NCI-H345 (cell line): ENCODE measurements around the gene CDKN1C.

Source experiments
- DNase-seq: peaks from one replicate; lab custom pipeline; 2025; lab: John Stamatoyannopoulos, UW

The CDKN1C gene

GRCh38 chr11:2870460-2870859, 15.1 kb downstream of the CDKN1C start:
- no peak for DNase-seq

- no peak for DNase-seq
These were observed 15.8 kb downstream of the CDKN1C start for GRCh38 chr11:2869561-2870427.

GRCh38 chr11:2869134-2869526, 16.4 kb downstream of the CDKN1C start:
- DNase-seq = no peak

- no peak for DNase-seq
These were observed 17.0 kb downstream of the CDKN1C start for GRCh38 chr11:2868506-2869133.

GRCh38 chr11:2867722-2868505, 17.7 kb downstream of the CDKN1C start:
- DNase-seq = no peak

GRCh38 chr11:2867142-2867541, 18.4 kb downstream of the CDKN1C start:
- DNase-seq = no peak

GRCh38 chr11:2865922-2866577, 19.5 kb downstream of the CDKN1C start:
- DNase-seq = no peak

- no peak for DNase-seq
These were observed 20.7 kb downstream of the CDKN1C start for GRCh38 chr11:2864901-2865300.

- no peak for DNase-seq
These were observed 22.3 kb downstream of the CDKN1C start for GRCh38 chr11:2863276-2863618.

GRCh38 chr11:2862395-2863275, 22.9 kb downstream of the CDKN1C start:
- no peak for DNase-seq

- no peak for DNase-seq
These were observed 24.9 kb downstream of the CDKN1C start for GRCh38 chr11:2860636-2861035.

- DNase-seq = no peak
These were observed 25.9 kb downstream of the CDKN1C start for GRCh38 chr11:2859699-2860037.

GRCh38 chr11:2858995-2859698, 26.4 kb downstream of the CDKN1C start:
- DNase-seq = no peak

- no peak for DNase-seq
These were observed 27.7 kb downstream of the CDKN1C start for GRCh38 chr11:2857918-2858317.

- DNase-seq = no peak
These were observed 28.3 kb downstream of the CDKN1C start for GRCh38 chr11:2857276-2857675.

- no peak for DNase-seq
These were observed 30.4 kb downstream of the CDKN1C start for GRCh38 chr11:2855162-2855561.

- DNase-seq = no peak
These were observed 31.5 kb downstream of the CDKN1C start for GRCh38 chr11:2853997-2854560.

- DNase-seq = no peak
These were observed 32.2 kb downstream of the CDKN1C start for GRCh38 chr11:2853401-2853800.

- no peak for DNase-seq
These were observed 35.4 kb downstream of the CDKN1C start for GRCh38 chr11:2849994-2850770.

- no peak for DNase-seq
These were observed 37.1 kb downstream of the CDKN1C start for GRCh38 chr11:2848497-2848896.
